Mammary epithelial cell (primary cell): Measurements from ENCODE around the gene RAPSN.

Source experiments
- CTCF ChIP-seq, 2 donors: IDR thresholded peaks in 1 of 2; conservative IDR thresholded peaks in 1 of 2; 2 replicates each; pipeline ENCODE4 v1.5.1; 2011 to 2012; ENCODE audit warnings: inconsistent platforms in 2 of 2, low read length in 2 of 2, mild to moderate bottlenecking in 2 of 2, control low read depth in 1 of 2, low read depth in 1 of 2; ENCODE audit not compliant: insufficient read depth in 1 of 2; ENCODE audit errors: extremely low read depth in 1 of 2
- EZH2 ChIP-seq: IDR thresholded peaks from 2 replicates; pipeline ENCODE4 v1.6.1; 2012; ENCODE audit warnings: low read length, inconsistent platforms, borderline replicate concordance

GRCh38 chr11:47495011-47495855 is 46.3 kb upstream of the RAPSN start:
- TF ChIP-seq EZH2, result no peak
- no peak for TF ChIP-seq CTCF (conservative IDR thresholded peaks at IDR 0.05 in 1 of 2, IDR thresholded peaks at IDR 0.05 in 1 of 2; ENCODE audit: extremely low read depth in 1 of 2, insufficient read depth in 1 of 2, low read depth in 1 of 2, low read length in 2 of 2)
